SU-DHL-6 (cell line): Measurements from ENCODE around the gene UBR4.

Experiments used
- H2AFZ ChIP-seq: fragments of 200-600 bp; sonication (generic); 2 replicates; pipeline ENCODE4 v1.6.1; 2014; ENCODE audit warnings: low read depth, mild to moderate bottlenecking, moderate library complexity, mixed read lengths, antibody characterized with exemption, low read length; ENCODE audit not compliant: severe bottlenecking
- H3F3A ChIP-seq: fragments of 200-600 bp; shearing (Covaris generic); 2 replicates; pipeline ENCODE4 v1.6.0; 2016; ENCODE audit warnings: antibody characterized with exemption, mild to moderate bottlenecking; ENCODE audit not compliant: insufficient read depth
- H3K27ac ChIP-seq: fragments of 200-600 bp; sonication (generic); 2 replicates; pipeline ENCODE4 v1.5.1; 2016; ENCODE audit warnings: low read depth, mild to moderate bottlenecking, low read length, moderate library complexity, mixed read lengths
- H3K27me3 ChIP-seq: fragments of 200-600 bp; sonication (generic), shearing (Covaris generic); 2 replicates; pipeline ENCODE4 v1.6.0; 2014; ENCODE audit warnings: mild to moderate bottlenecking, low read length
- H3K36me3 ChIP-seq: fragments of 200-600 bp; sonication (generic); 2 replicates; pipeline ENCODE4 v1.6.1; 2014; ENCODE audit warnings: mild to moderate bottlenecking, low read length, mixed read lengths
- H3K4me2 ChIP-seq: fragments of 300-600, 200-600 bp; shearing (Covaris generic), sonication (generic); 2 replicates; pipeline ENCODE4 v1.6.0; 2014; ENCODE audit warnings: low read length, low read depth, mild to moderate bottlenecking; ENCODE audit not compliant: poor library complexity, severe bottlenecking
- H3K4me3 ChIP-seq: fragments of 200-600 bp; sonication (generic); 2 replicates; pipeline ENCODE4 v1.5.1; 2014; ENCODE audit warnings: antibody characterized with exemption, low read length, mild to moderate bottlenecking, mixed read lengths; ENCODE audit not compliant: insufficient read depth, poor library complexity, severe bottlenecking
- H3K79me2 ChIP-seq: fragments of 200-600 bp; sonication (generic); 2 replicates; pipeline ENCODE4 v1.6.1; 2014; ENCODE audit warnings: mild to moderate bottlenecking, low read length, moderate library complexity; ENCODE audit not compliant: insufficient read depth
- H3K9ac ChIP-seq: fragments of 200-600 bp; sonication (generic); 2 replicates; pipeline ENCODE4 v1.7.0; 2014; ENCODE audit warnings: mild to moderate bottlenecking, low read length
- H3K9me2 ChIP-seq: fragments of 200-600 bp; sonication (generic); replicated peaks from 2 replicates; pipeline ENCODE4 v1.6.1; 2014; ENCODE audit warnings: low read length; ENCODE audit not compliant: insufficient read depth
- H3K9me3 ChIP-seq: fragments of 200-600 bp; sonication (generic); 2 replicates; pipeline ENCODE4 v1.6.1; 2014; ENCODE audit warnings: low read length, mixed read lengths; ENCODE audit not compliant: insufficient read depth
- H4K20me1 ChIP-seq: fragments of 200-600 bp; sonication (generic); 2 replicates; pipeline ENCODE4 v1.6.1; 2014; ENCODE audit warnings: low read depth, mild to moderate bottlenecking, antibody characterized with exemption, low read length, moderate library complexity, mixed read lengths
- CTCF ChIP-seq: fragments of 200-600 bp; sonication (generic); IDR thresholded peaks from one replicate; pipeline ENCODE4 v1.5.1; 2017; ENCODE audit warnings: antibody characterized with exemption, mild to moderate bottlenecking, low read length, moderate library complexity; ENCODE audit not compliant: insufficient read depth, poor library complexity, severe bottlenecking
- EZH2phosphoT487 ChIP-seq: fragments of 200-600 bp; sonication (generic), shearing (Covaris generic); conservative IDR thresholded peaks from 2 replicates; pipeline ENCODE4 v1.6.1; 2018; ENCODE audit warnings: mild to moderate bottlenecking, antibody characterized with exemption, low read length, moderate library complexity, mixed read lengths

Gene UBR4

GRCh38 chr1:19203440-19203839, 6.6 kb downstream of the UBR4 start:
- Histone ChIP-seq H3K36me3 (peaks cover 24% of the 10 kb centered on the region), H3F3A (no peaks in the 10 kb centered on the region), H3K79me2 (peaks cover 89% of the 10 kb centered on the region), H3K9me2 (no peaks in the 10 kb centered on the region), H3K9ac (no peak overlapping the region), H4K20me1 (peaks cover 20% of the 10 kb centered on the region), H3K27ac (no peak overlapping the region), H3K27me3 (no peaks in the 10 kb centered on the region), H3K4me3 (no peak overlapping the region), H2AFZ (no peak overlapping the region), H3K9me3 (no peaks in the 10 kb centered on the region), H3K4me2 (no peak overlapping the region)
- TF ChIP-seq EZH2phosphoT487 (no peak), CTCF (no peak)

- Histone ChIP-seq H4K20me1 (peaks cover 14% of the 10 kb centered on the region), H3K9me3 (no peaks in the 10 kb centered on the region), H3K4me3 (no peak overlapping the region), H3K36me3 (peaks cover 32% of the 10 kb centered on the region), H2AFZ (no peak overlapping the region), H3K27ac (no peak overlapping the region), H3F3A (no peaks in the 10 kb centered on the region), H3K9ac (no peak overlapping the region), H3K27me3 (no peaks in the 10 kb centered on the region), H3K4me2 (no peak overlapping the region), H3K9me2 (no peaks in the 10 kb centered on the region), H3K79me2 (peaks cover 78% of the 10 kb centered on the region)
- TF ChIP-seq CTCF = no peak
- no peak for TF ChIP-seq EZH2phosphoT487
Observed at GRCh38 chr1:19202396-19202795, 7.7 kb downstream of the UBR4 start.

GRCh38 chr1:19199969-19200604, 10.0 kb downstream of the UBR4 start:
- H3K79me2 ChIP-seq = peaks cover 55% of the 10 kb centered on the region

More at GRCh38 chr1:19199969-19200604, 10.0 kb downstream of the UBR4 start:
- H3K4me3 ChIP-seq = no peak overlapping the region
- H3F3A ChIP-seq = no peaks in the 10 kb centered on the region
- H3K36me3 ChIP-seq = peaks cover 41% of the 10 kb centered on the region; the same call in 1 of the 2 replicates
- no peak overlapping the region for H3K4me2 ChIP-seq
- H4K20me1 ChIP-seq = peaks cover 14% of the 10 kb centered on the region
- H3K27ac ChIP-seq = no peak overlapping the region
- H3K27me3 ChIP-seq = no peaks in the 10 kb centered on the region
- H2AFZ ChIP-seq = no peak overlapping the region
- no peak overlapping the region for H3K9ac ChIP-seq
- H3K9me2 ChIP-seq = no peaks in the 10 kb centered on the region
- TF ChIP-seq CTCF (no peak), EZH2phosphoT487 (no peak)
- H3K9me3 ChIP-seq = no peaks in the 10 kb centered on the region
